ENCODE data around the gene EI24. TPM values are rescaled to one million over a fixed set of nuclear protein-coding genes. Genes with fewer than 3 reads are reported as not detected.
A peak's percentile ranks its signal among the peaks of the same experiment; 100 is the strongest.

Gene EI24
- total and polyA plus RNA-seq, 2 of the 4 experiments (the other 2 are of a cell fraction), result 89.7 to 95.9 TPM

GRCh38 chr11:125570952-125571351 is 1.7 kb downstream of the EI24 start:
- TF ChIP-seq BHLHE40 (IDR thresholded peaks at IDR 0.05; ENCODE audit: low read depth, low read length) (no peak), RCOR1 (IDR thresholded peaks at IDR 0.05; ENCODE audit: insufficient replicate concordance, low read length) (no peak), POLR2A (IDR thresholded peaks at IDR 0.05; ENCODE audit: low read depth, low read length) (no peak), FOS (IDR thresholded peaks at IDR 0.05; ENCODE audit: low read depth, low read length) (no peak), SMC3 (IDR thresholded peaks at IDR 0.05; ENCODE audit: low read depth, low read length) (no peak), CHD1 (IDR thresholded peaks at IDR 0.05; ENCODE audit: low read depth, low read length) (no peak), USF2 (IDR thresholded peaks at IDR 0.05; ENCODE audit: low read depth, low read length) (no peak), RFX5 (IDR thresholded peaks at IDR 0.05; ENCODE audit: low read depth, low read length) (no peak)
- TF ChIP-seq, protein P1, sequence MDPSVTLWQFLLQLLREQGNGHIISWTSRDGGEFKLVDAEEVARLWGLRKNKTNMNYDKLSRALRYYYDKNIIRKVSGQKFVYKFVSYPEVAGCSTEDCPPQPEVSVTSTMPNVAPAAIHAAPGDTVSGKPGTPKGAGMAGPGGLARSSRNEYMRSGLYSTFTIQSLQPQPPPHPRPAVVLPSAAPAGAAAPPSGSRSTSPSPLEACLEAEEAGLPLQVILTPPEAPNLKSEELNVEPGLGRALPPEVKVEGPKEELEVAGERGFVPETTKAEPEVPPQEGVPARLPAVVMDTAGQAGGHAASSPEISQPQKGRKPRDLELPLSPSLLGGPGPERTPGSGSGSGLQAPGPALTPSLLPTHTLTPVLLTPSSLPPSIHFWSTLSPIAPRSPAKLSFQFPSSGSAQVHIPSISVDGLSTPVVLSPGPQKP (IDR thresholded peaks at IDR 0.05; ENCODE audit: borderline replicate concordance, low read depth, low read length), result no peak
- H3K27ac ChIP-seq (ENCODE audit: insufficient read depth, low read length), result no peak overlapping the region
- H3K18ac ChIP-seq (ENCODE audit: low read depth, low read length), result no peak overlapping the region
- H3K36me3 ChIP-seq (ENCODE audit: control insufficient read depth, insufficient read depth, low read length), result peaks cover 16% of the 10 kb centered on the region
- H3K14ac ChIP-seq (replicated peaks; ENCODE audit: low read depth, low read length), result no peak overlapping the region
- no peak overlapping the region for H3K56ac ChIP-seq (ENCODE audit: extremely low read depth, insufficient read depth, low read length)
- H2AK9ac ChIP-seq (replicated peaks; ENCODE audit: low read depth, low read length, poor library complexity), result no peak overlapping the region
- no peak overlapping the region for H2AFZ ChIP-seq (replicated peaks; ENCODE audit: low read length, poor library complexity)
- H2BK120ac ChIP-seq (ENCODE audit: low read depth, low read length), result no peak overlapping the region
- ChIA-PET POLR2A (ENCODE audit: unreplicated experiment) (no interaction called here), CTCF (no interaction called here)
- H3K9me1 ChIP-seq (ENCODE audit: insufficient read depth, low read length), result peaks cover 5% of the 10 kb centered on the region
- ATAC-seq (ENCODE audit: low read depth) (no peak), DNase-seq (no peak)
- no peaks in the 10 kb centered on the region for H4K20me1 ChIP-seq (ENCODE audit: insufficient read depth, low read length)
- H4K91ac ChIP-seq (ENCODE audit: insufficient read depth, low read depth, low read length), result no peak overlapping the region
- H2BK15ac ChIP-seq (ENCODE audit: low read depth, low read length), result no peak overlapping the region
- H3K9ac ChIP-seq (ENCODE audit: low read depth, low read length), result no peak overlapping the region
- no peak overlapping the region for H2BK20ac ChIP-seq (ENCODE audit: low read depth, low read length)
- peak overlapping the region; percentile 21; the same call in 1 of the 2 replicates for H3K4ac ChIP-seq (ENCODE audit: low read depth, low read length)
- dilution Hi-C loops (cut with HindIII; ENCODE audit: low sequenced_read_pairs, unreplicated experiment) (no loop called here), in situ Hi-C loops (cut with MboI; ENCODE audit: low sequenced_read_pairs) (no loop called here), intact Hi-C loops (cut with micrococcal nuclease) (no loop called here)
- peaks cover 15 to 22% of the 10 kb centered on the region in 2 experiments for H3K79me1 ChIP-seq (ENCODE audit: low read depth in 1 of 2, low read length in 2 of 2)
- peak overlapping the region; percentile 18 for H2BK5ac ChIP-seq (ENCODE audit: low read depth, low read length, poor library complexity, severe bottlenecking)
- 0 out of 2 replicates have a peak overlapping the region, but pooled peaks have one; percentile 55 for H2AK5ac ChIP-seq (ENCODE audit: low read depth, low read length)
- no peaks in the 10 kb centered on the region for H3K9me3 ChIP-seq (ENCODE audit: control insufficient read depth, insufficient read depth, low read length)
- BruUV-seq (replicated peaks), result no TSS peak
- H3K23ac ChIP-seq (ENCODE audit: low read depth, low read length), result peak overlapping the region; percentile 89
- no peak overlapping the region for H3K4me3 ChIP-seq (ENCODE audit: insufficient read depth, low read depth, low read length)
- H3K4me1 ChIP-seq (ENCODE audit: control insufficient read depth, insufficient read depth, low read length), result peaks cover 12% of the 10 kb centered on the region
- H4K5ac ChIP-seq (ENCODE audit: low read depth, low read length), result no peak overlapping the region
- WGBS, 2 experiments (ENCODE audit: extremely low coverage in 2 of 2, insufficient read length in 1 of 2), result no CpG with 5 or more reads among the region's 2 CpGs
- H3K27me3 ChIP-seq (ENCODE audit: control insufficient read depth, insufficient read depth, low read length), result no peaks in the 10 kb centered on the region
- H4K8ac ChIP-seq (ENCODE audit: low read depth in 2 of 2, low read length in 2 of 2), result no peak overlapping the region
- H3K4me2 ChIP-seq (ENCODE audit: low read depth, low read length), result no peak overlapping the region; the same call in 1 of the 2 replicates

Data from IMR-90 (cell line).